ENCODE results near the gene WAC. TPM values are rescaled to one million over a fixed set of nuclear protein-coding genes. Genes with fewer than 3 reads are reported as not detected.
A peak's percentile ranks its signal among the peaks of the same experiment; 100 is the strongest.
"Not testable (repeated sequence)": the region's sequence is repeated elsewhere in the genome, so short reads cannot be mapped to it uniquely, and the experiment has no call there.

Gene WAC
- total and polyA plus RNA-seq, 3 experiments from 2014 or later: 119 to 142 (median 134) TPM

DNA sequence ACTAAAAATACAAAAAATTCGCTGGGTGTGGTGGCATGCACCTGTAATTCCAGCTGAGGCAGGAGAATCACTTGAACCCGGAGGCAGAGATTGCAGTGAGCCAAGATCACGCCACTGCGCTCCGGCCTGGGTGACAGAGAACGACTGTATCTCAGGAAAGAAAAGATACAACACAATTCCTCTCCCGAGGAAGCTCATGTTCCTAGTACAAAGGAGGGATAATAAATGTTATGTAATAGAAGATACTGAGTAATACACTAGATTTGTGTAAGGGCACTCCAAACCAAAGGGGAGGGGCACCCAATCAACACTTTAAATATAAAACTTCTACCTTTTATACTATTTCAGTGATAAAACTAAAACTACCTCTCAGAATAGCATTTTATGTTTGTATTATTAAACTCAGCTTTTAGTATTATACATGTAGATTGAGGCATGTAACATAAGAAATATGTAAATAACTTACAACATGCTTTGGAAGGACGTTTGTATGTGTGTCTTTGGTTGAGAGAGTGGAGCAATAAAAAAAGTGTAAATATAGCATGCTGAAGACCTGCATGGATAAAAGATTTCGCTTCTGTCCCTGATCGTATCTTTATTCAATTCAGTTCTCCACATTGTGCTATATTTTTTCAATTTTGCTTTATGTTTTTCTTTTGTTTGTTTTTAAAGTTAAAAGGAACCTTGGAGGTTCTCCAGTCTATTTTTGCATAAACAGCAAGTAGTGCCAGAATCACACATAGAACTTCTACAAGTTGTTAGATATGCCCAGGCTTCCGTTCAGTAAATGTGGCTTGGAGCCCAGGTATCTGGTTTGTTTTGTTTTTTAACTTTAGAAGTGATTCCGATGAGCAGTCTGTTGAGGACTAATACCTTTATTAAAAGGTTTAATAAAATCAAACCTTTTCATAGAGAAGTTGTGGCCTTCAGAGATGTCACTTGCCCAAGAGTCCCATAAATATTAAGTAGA lies 71.9 kb downstream of the WAC start:
- H3K9me3 ChIP-seq (ENCODE audit: low read length): no peaks in the 10 kb centered on the region
- Mint-ChIP-seq H3K4me3 (peak overlapping the region in 2 of 7 donors; percentile 4 to 31), H3K36me3 (peaks cover 3 to 69% (median 15%) of the 10 kb centered on the region in 3 donors), H3K27ac (peak overlapping the region in 4 of 8 donors; percentile 13 to 61 (median 40)), H3K9me3 (no peaks in the 10 kb centered on the region), H3K27me3 (no peaks in the 10 kb centered on the region), H3K4me1 (peaks cover 68 to 77% (median 74%) of the 10 kb centered on the region in 3 donors)
- H3K36me3 ChIP-seq (ENCODE audit: insufficient read depth, low read length): peaks cover 11% of the 10 kb centered on the region
- peaks cover 4% of the 10 kb centered on the region for H3K4me1 ChIP-seq (ENCODE audit: insufficient read depth, low read length)
- POLR2A ChIA-PET: no interaction called here
- CTCF ChIA-PET: no interaction called here
- DNase-seq: no peak
- H3K27me3 ChIP-seq (ENCODE audit: insufficient read depth, low read length, poor library complexity, severe bottlenecking): no peaks in the 10 kb centered on the region
- no peak overlapping the region for H3K4me3 ChIP-seq (ENCODE audit: low read length)
- H3K27ac ChIP-seq (ENCODE audit: low read depth, low read length): no peak overlapping the region

DNA sequence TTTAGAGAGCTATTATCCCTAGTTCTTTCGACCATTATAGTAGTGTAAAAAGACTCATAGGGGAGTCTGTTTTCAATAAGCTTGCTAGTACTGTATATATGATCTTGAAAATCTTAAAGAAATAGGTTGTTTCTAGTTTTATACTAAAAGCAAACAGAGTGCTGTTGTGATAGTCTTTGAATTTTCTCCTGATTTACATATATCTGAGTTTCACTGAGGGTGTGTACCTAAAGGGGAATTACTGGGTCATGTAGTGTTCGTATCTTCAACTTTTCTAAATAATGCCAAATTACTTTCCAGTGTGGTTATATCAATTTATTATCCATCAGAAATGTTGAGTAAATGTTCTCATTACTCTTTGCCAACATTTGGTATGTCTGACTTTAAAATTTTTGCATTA lies 73.7 kb downstream of the WAC start:
- no peak overlapping the region for H3K4me3 Mint-ChIP-seq
- POLR2A ChIA-PET: interaction anchor here (0.5 kb wide), 1 partner anchor 1246 kb away, joined by 3 read pairs; no protein-coding TSS in a partner anchor

DNA sequence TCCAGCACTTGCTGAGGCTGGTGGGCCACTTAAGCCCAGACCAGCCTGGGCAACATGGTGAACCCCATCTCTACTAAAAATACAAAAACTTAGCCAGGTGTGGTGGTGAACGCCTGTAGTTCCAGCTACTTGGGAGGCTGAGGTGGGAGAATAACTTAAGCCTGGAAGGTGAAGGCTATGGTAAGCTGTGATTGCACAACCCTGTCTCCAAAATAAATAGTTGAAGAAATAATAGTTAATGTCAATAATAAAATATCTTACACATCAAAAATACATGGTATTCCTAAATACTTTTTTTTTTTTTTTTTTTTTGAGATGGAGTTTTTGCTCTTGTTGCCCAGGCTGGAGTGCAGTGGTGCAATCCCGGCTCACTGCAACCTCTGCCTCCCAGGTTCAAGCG lies 76.7 kb downstream of the WAC start:
- H3K27me3 ChIP-seq (ENCODE audit: insufficient read depth, low read length, poor library complexity, severe bottlenecking); H3K4me1 ChIP-seq (ENCODE audit: insufficient read depth, low read length); H3K27me3 Mint-ChIP-seq; H3K4me3 Mint-ChIP-seq; H3K9me3 Mint-ChIP-seq; H3K4me3 ChIP-seq (ENCODE audit: low read length); H3K9me3 ChIP-seq (ENCODE audit: low read length); DNase-seq; H3K27ac ChIP-seq (ENCODE audit: low read depth, low read length); POLR2A ChIA-PET: not testable (repeated sequence)
- peaks cover 42 to 58% (median 48%) of the 10 kb centered on the region in 3 donors for H3K4me1 Mint-ChIP-seq
- peaks cover 22 to 82% (median 29%) of the 10 kb centered on the region in 3 donors for H3K36me3 Mint-ChIP-seq
- H3K36me3 ChIP-seq (ENCODE audit: insufficient read depth, low read length): peaks cover 51% of the 10 kb centered on the region
- CTCF ChIA-PET: interaction anchor here (1.0 kb wide), 1 partner anchor 18 kb away, joined by 3 read pairs; no protein-coding TSS in a partner anchor
- peak overlapping the region in 2 of 8 donors; percentile 29 to 61 for H3K27ac Mint-ChIP-seq

More for the DNA sequence above, 73.7 kb downstream of the WAC start:
- Histone ChIP-seq H3K4me3 (ENCODE audit: low read length) (no peak overlapping the region), H3K27me3 (ENCODE audit: insufficient read depth, low read length, poor library complexity, severe bottlenecking) (no peaks in the 10 kb centered on the region), H3K27ac (ENCODE audit: low read depth, low read length) (no peak overlapping the region), H3K4me1 (ENCODE audit: insufficient read depth, low read length) (peaks cover 4% of the 10 kb centered on the region), H3K9me3 (ENCODE audit: low read length) (no peaks in the 10 kb centered on the region), H3K36me3 (ENCODE audit: insufficient read depth, low read length) (peaks cover 24% of the 10 kb centered on the region)
- no peak for DNase-seq
- H3K4me1 Mint-ChIP-seq: peaks cover 64 to 72% (median 70%) of the 10 kb centered on the region in 3 donors
- H3K36me3 Mint-ChIP-seq: peaks cover 8 to 75% (median 17%) of the 10 kb centered on the region in 3 donors
- CTCF ChIA-PET: no interaction called here
- H3K27me3 Mint-ChIP-seq: no peaks in the 10 kb centered on the region
- H3K9me3 Mint-ChIP-seq: no peaks in the 10 kb centered on the region
- H3K27ac Mint-ChIP-seq: peak overlapping the region in 5 of 8 donors; percentile 13 to 77 (median 28)

DNA sequence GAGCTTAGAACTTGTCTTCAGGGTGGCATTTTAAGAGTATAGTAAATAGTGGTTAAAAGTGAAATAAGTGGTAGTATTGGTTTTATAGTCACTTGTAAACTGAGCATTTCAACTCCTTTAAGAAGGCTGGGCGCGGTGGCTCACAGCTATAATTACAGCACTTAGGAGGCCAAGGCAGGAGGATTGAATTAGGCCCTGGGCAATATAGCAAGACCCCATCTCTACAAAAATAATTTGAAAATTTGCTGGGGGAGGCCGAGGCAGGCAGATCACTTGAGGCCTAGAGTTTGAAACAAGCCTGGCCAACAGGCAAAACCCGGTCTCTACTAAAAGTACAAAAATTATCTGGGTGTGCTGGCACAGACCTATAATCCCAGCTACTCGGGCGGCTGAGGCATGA lies 80.0 kb downstream of the WAC start:
- Histone ChIP-seq H3K4me1 (ENCODE audit: insufficient read depth, low read length) (no peaks in the 10 kb centered on the region), H3K9me3 (ENCODE audit: low read length) (no peaks in the 10 kb centered on the region), H3K36me3 (ENCODE audit: insufficient read depth, low read length) (peaks cover 68% of the 10 kb centered on the region), H3K27me3 (ENCODE audit: insufficient read depth, low read length, poor library complexity, severe bottlenecking) (no peaks in the 10 kb centered on the region), H3K27ac (ENCODE audit: low read depth, low read length) (no peak overlapping the region), H3K4me3 (ENCODE audit: low read length) (no peak overlapping the region)
- CTCF ChIA-PET: interaction anchor here (1.1 kb wide), 1 partner anchor 16 kb away, joined by 4 read pairs; no protein-coding TSS in a partner anchor
- POLR2A ChIA-PET: no interaction called here
- DNase-seq: no peak
- Mint-ChIP-seq H3K36me3 (peaks cover 25 to 91% (median 32%) of the 10 kb centered on the region in 3 donors), H3K4me3 (no peak overlapping the region), H3K9me3 (no peaks in the 10 kb centered on the region), H3K4me1 (peaks cover 15 to 27% (median 19%) of the 10 kb centered on the region in 3 donors), H3K27ac (peak overlapping the region in 4 of 8 donors; percentile 14 to 50 (median 30)), H3K27me3 (no peaks in the 10 kb centered on the region)

DNA sequence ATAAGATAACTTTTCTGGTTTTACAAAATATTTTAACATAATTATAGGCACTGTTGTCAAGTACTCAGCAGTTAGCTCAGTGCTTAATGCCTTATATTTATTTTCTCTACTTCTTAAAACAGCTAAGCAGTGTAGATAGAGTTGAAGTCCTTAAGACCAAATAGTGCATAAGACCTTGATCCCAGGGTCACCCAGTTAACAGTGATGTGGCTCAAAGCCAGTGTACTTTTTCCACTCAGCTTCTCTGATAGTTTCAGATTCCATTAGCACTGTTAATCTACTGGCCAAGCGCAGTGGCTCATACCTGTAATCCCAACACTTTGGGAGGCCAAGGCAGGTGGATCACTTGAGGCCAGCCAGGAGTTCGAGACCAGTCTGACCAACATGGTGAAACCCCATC lies 83.6 kb downstream of the WAC start:
- Histone ChIP-seq H3K4me1 (ENCODE audit: insufficient read depth, low read length) (no peaks in the 10 kb centered on the region), H3K4me3 (ENCODE audit: low read length) (no peak overlapping the region), H3K9me3 (ENCODE audit: low read length) (no peaks in the 10 kb centered on the region), H3K36me3 (ENCODE audit: insufficient read depth, low read length) (peaks cover 57% of the 10 kb centered on the region), H3K27me3 (ENCODE audit: insufficient read depth, low read length, poor library complexity, severe bottlenecking) (no peaks in the 10 kb centered on the region), H3K27ac (ENCODE audit: low read depth, low read length) (no peak overlapping the region)
- Mint-ChIP-seq H3K27ac (no peak overlapping the region), H3K4me3 (no peak overlapping the region), H3K27me3 (no peaks in the 10 kb centered on the region), H3K4me1 (peaks cover 0 to 9% (median 4%) of the 10 kb centered on the region in 3 donors), H3K36me3 (peaks cover 22 to 83% (median 26%) of the 10 kb centered on the region in 3 donors), H3K9me3 (no peaks in the 10 kb centered on the region)
- no peak for DNase-seq
- POLR2A ChIA-PET: no interaction called here
- CTCF ChIA-PET: no interaction called here

DNA sequence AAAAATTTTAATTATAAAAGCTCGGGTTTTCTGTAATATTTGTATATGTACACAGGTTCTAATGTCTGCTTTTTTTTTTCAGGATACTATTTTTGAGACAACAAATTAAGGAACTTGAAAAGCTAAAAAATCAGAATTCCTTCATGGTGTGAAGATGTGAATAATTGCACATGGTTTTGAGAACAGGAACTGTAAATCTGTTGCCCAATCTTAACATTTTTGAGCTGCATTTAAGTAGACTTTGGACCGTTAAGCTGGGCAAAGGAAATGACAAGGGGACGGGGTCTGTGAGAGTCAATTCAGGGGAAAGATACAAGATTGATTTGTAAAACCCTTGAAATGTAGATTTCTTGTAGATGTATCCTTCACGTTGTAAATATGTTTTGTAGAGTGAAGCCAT lies 86.5 kb downstream of the WAC start:
- H3K36me3 Mint-ChIP-seq: peaks cover 9 to 63% (median 10%) of the 10 kb centered on the region in 3 donors
- H3K27ac ChIP-seq (ENCODE audit: low read depth, low read length): no peak overlapping the region
- no peak overlapping the region for H3K4me3 ChIP-seq (ENCODE audit: low read length)
- peak overlapping the region in 1 of 8 donors; percentile 56 for H3K27ac Mint-ChIP-seq
- H3K4me1 Mint-ChIP-seq: peaks cover 2 to 15% (median 6%) of the 10 kb centered on the region in 3 donors
- H3K4me3 Mint-ChIP-seq: no peak overlapping the region
- H3K9me3 Mint-ChIP-seq: no peaks in the 10 kb centered on the region
- H3K4me1 ChIP-seq (ENCODE audit: insufficient read depth, low read length): no peaks in the 10 kb centered on the region
- ChIA-PET CTCF (interaction anchor here (0.6 to 1.8 kb wide), 3 partner anchors 9 to 188 kb away, joined by 3 to 4 read pairs (median 3); no protein-coding TSS in a partner anchor), POLR2A (no interaction called here)
- no peaks in the 10 kb centered on the region for H3K27me3 Mint-ChIP-seq
- no peaks in the 10 kb centered on the region for H3K27me3 ChIP-seq (ENCODE audit: insufficient read depth, low read length, poor library complexity, severe bottlenecking)
- no peaks in the 10 kb centered on the region for H3K9me3 ChIP-seq (ENCODE audit: low read length)
- DNase-seq: no peak
- H3K36me3 ChIP-seq (ENCODE audit: insufficient read depth, low read length): peaks cover 31% of the 10 kb centered on the region

DNA sequence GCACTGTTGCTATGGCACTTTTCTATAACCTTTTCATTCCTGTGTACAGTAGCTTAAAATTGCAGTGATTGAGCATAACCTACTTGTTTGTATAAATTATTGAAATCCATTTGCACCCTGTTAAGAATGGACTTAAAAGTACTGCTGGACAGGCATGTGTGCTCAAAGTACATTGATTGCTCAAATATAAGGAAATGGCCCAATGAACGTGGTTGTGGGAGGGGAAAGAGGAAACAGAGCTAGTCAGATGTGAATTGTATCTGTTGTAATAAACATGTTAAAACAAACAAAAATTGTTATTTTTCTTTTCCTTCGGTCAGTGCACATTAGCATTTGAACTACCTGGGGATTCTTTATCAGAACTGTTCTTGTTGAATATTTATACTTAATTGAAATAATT lies 87.3 kb downstream of the WAC start:
- Mint-ChIP-seq H3K27me3 (no peaks in the 10 kb centered on the region), H3K4me3 (no peak overlapping the region), H3K9me3 (no peaks in the 10 kb centered on the region), H3K4me1 (peaks cover 4 to 19% (median 9%) of the 10 kb centered on the region in 3 donors), H3K36me3 (peaks cover 6 to 55% (median 9%) of the 10 kb centered on the region in 3 donors), H3K27ac (peak overlapping the region in 1 of 8 donors; percentile 42)
- no peak for DNase-seq
- Histone ChIP-seq H3K9me3 (ENCODE audit: low read length) (no peaks in the 10 kb centered on the region), H3K27ac (ENCODE audit: low read depth, low read length) (no peak overlapping the region), H3K4me1 (ENCODE audit: insufficient read depth, low read length) (no peaks in the 10 kb centered on the region), H3K36me3 (ENCODE audit: insufficient read depth, low read length) (peaks cover 23% of the 10 kb centered on the region), H3K4me3 (ENCODE audit: low read length) (no peak overlapping the region), H3K27me3 (ENCODE audit: insufficient read depth, low read length, poor library complexity, severe bottlenecking) (no peaks in the 10 kb centered on the region)
- POLR2A ChIA-PET: no interaction called here
- CTCF ChIA-PET: interaction anchor here (1.3 kb wide), 1 partner anchor 9 kb away, joined by 3 read pairs; no protein-coding TSS in a partner anchor

DNA sequence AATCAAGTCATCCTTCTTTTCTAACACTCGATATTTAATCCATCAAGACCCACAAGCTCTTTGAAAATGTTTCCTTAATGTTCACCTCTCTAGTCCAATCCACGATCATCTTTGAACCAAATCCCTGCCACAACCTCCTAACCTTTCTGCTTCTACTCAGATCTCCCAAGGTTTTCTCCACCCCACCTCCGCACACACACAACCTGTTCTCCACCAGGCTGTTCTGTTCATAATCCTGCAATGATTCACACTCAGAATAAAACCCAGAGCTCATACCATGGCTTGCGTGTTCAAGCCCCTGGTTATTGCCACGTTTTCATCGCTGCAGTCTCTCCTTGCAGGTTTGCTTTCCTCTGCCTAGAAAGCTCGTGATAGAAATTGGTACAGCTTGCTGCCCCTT lies 90.6 kb downstream of the WAC start:
- Mint-ChIP-seq H3K9me3 (no peaks in the 10 kb centered on the region), H3K36me3 (peaks cover 4 to 26% (median 6%) of the 10 kb centered on the region in 3 donors), H3K4me3 (no peak overlapping the region), H3K27ac (peak overlapping the region in 1 of 8 donors; percentile 52), H3K4me1 (peaks cover 11 to 26% (median 12%) of the 10 kb centered on the region in 3 donors), H3K27me3 (peaks cover 0 to 4% of the 10 kb centered on the region in 2 donors)
- no peaks in the 10 kb centered on the region for H3K27me3 ChIP-seq (ENCODE audit: insufficient read depth, low read length, poor library complexity, severe bottlenecking)
- no peak overlapping the region for H3K27ac ChIP-seq (ENCODE audit: low read depth, low read length)
- no peaks in the 10 kb centered on the region for H3K9me3 ChIP-seq (ENCODE audit: low read length)
- CTCF ChIA-PET: interaction anchor here (1.7 kb wide), 1 partner anchor 41 kb away, joined by 5 read pairs; no protein-coding TSS in a partner anchor
- H3K4me1 ChIP-seq (ENCODE audit: insufficient read depth, low read length): no peaks in the 10 kb centered on the region
- no peak for DNase-seq
- no peak overlapping the region for H3K4me3 ChIP-seq (ENCODE audit: low read length)
- H3K36me3 ChIP-seq (ENCODE audit: insufficient read depth, low read length): peaks cover 4% of the 10 kb centered on the region
- POLR2A ChIA-PET: no interaction called here
